Amygdala (tissue), 56 donors: ENCODE measurements around the gene CSPG4.
"Not testable (repeated sequence)": the region's sequence is repeated elsewhere in the genome, so short reads cannot be mapped to it uniquely, and the experiment has no call there.

Experiments
- DNase-seq, 56 donors: peaks; one replicate each; lab custom pipeline; 2025; lab: John Stamatoyannopoulos, UW

Gene CSPG4

GRCh38 chr15:75705854-75706681, 6.6 kb downstream of the CSPG4 start:
- no peak for DNase-seq

GRCh38 chr15:75705375-75705774, 7.3 kb downstream of the CSPG4 start:
- DNase-seq: not testable (repeated sequence)

GRCh38 chr15:75704618-75705017, 8.0 kb downstream of the CSPG4 start:
- DNase-seq: no peak

GRCh38 chr15:75704263-75704615, 8.4 kb downstream of the CSPG4 start:
- no peak for DNase-seq

- not testable (repeated sequence) for DNase-seq
Measured at GRCh38 chr15:75703440-75704262, 9.0 kb downstream of the CSPG4 start.

- DNase-seq: no peak
Measured at GRCh38 chr15:75702436-75702835, 10.2 kb downstream of the CSPG4 start.

GRCh38 chr15:75701071-75702003, 11.3 kb downstream of the CSPG4 start:
- DNase-seq: peak in 1 of 56 donors; percentile 9

- peak in 10 of 56 donors; percentile 7 to 43 (median 32) for DNase-seq
Measured at GRCh38 chr15:75699961-75700874, 12.4 kb downstream of the CSPG4 start.

GRCh38 chr15:75699517-75699916, 13.1 kb downstream of the CSPG4 start:
- DNase-seq: peak in 9 of 56 donors; percentile 8 to 37 (median 20)

- DNase-seq: peak in 1 of 56 donors; percentile 5
Measured at GRCh38 chr15:75697974-75698747, 14.5 kb downstream of the CSPG4 start.

GRCh38 chr15:75697523-75697922, 15.1 kb downstream of the CSPG4 start:
- DNase-seq: no peak

- peak in 1 of 56 donors; percentile 38 for DNase-seq
Measured at GRCh38 chr15:75696854-75697259, 15.8 kb downstream of the CSPG4 start.

- peak in 32 of 56 donors; percentile 13 to 70 (median 44) for DNase-seq
Measured at GRCh38 chr15:75696311-75696720, 16.3 kb downstream of the CSPG4 start.

GRCh38 chr15:75695634-75696310, 16.9 kb downstream of the CSPG4 start:
- no peak for DNase-seq

- DNase-seq: peak in 13 of 56 donors; percentile 16 to 33 (median 27)
Measured at GRCh38 chr15:75695220-75695619, 17.4 kb downstream of the CSPG4 start.

- DNase-seq: peak in 45 of 56 donors; percentile 18 to 81 (median 63)
Measured at GRCh38 chr15:75694241-75695182, 18.1 kb downstream of the CSPG4 start.
